GM12878 (cell line): ENCODE results near the gene GPRC5B. TPM values are rescaled to one million over a fixed set of nuclear protein-coding genes. Genes with fewer than 3 reads are reported as not detected.

Experiments used
- ATAC-seq: fragments of 200-7000 bp; cut with Tn5 transposase; 3 replicates; pipeline ENCODE4 v1.9.1; 2020; ENCODE audit warnings: mild to moderate bottlenecking, moderate library complexity
- BruUV-seq: library from RNA; stranded (reverse); fragments of 400-500 nt; replicated peaks from 2 replicates; lab custom pipeline; 2021; lab: Mats Ljungman, UMichigan
- CTCF ChIA-PET: fragments of 300-600 bp; sonication (Branson Sonifier 250); formaldehyde crosslinking; extraction: SDS; loops from one replicate; lab custom pipeline; 2021; ENCODE audit warnings: inconsistent platforms; lab: Yijun Ruan, JAX
- POLR2A ChIA-PET: fragments of 350-600 bp; formaldehyde crosslinking; extraction: SDS; loops from one replicate; lab custom pipeline; 2021; ENCODE audit warnings: inconsistent platforms; lab: Charles Lee
- RAD21 ChIA-PET: fragments of 300-600 bp; sonication (Branson Sonifier 250); formaldehyde crosslinking; loops from one replicate; lab custom pipeline; 2023; ENCODE audit warnings: antibody characterized with exemption; ENCODE audit not compliant: unreplicated experiment; lab: Charles Lee
- SMC1A ChIA-PET: fragments of 300-600 bp; sonication (Branson Sonifier 250); formaldehyde crosslinking; loops from one replicate; lab custom pipeline; 2023; ENCODE audit not compliant: unreplicated experiment, uncharacterized antibody; lab: Charles Lee
- DNase-seq: peaks from one replicate; pipeline ENCODE4 v3.0.0-alpha.2; 2011; ENCODE audit warnings: low read depth, low spot score
- FAIRE-seq: peaks from 3 replicates; lab custom pipeline; 2011; peaks lifted over from hg19 to GRCh38; lab: Jason Lieb, UNC
- H2AFZ ChIP-seq: 2 replicates; pipeline ENCODE4 v1.6.0; 2011; ENCODE audit warnings: low read depth, low read length, control low read depth; ENCODE audit not compliant: control insufficient read depth
- H3K27ac ChIP-seq: 2 replicates; pipeline ENCODE4 v1.5.1; 2011; ENCODE audit warnings: control low read depth; ENCODE audit not compliant: control insufficient read depth, insufficient read depth
- H3K27me3 ChIP-seq, 2 experiments: replicated peaks in 1 of 2; 2 replicates each; pipeline versions ENCODE4 v1.6.0 to v1.6.1; 2011; ENCODE audit warnings: low read length in 1 of 2; ENCODE audit not compliant: control insufficient read depth in 2 of 2, insufficient read depth in 2 of 2
- H3K36me3 ChIP-seq, 2 experiments: 2 replicates each; pipeline ENCODE4 v1.5.1; 2011; ENCODE audit warnings: low read length in 1 of 2; ENCODE audit not compliant: control insufficient read depth in 2 of 2, insufficient read depth in 2 of 2
- H3K4me1 ChIP-seq: 2 replicates; pipeline ENCODE4 v1.6.1; 2011; ENCODE audit warnings: mild to moderate bottlenecking, low read length, moderate library complexity, mixed read lengths; ENCODE audit not compliant: control insufficient read depth, insufficient read depth
- H3K4me2 ChIP-seq: 2 replicates; pipeline ENCODE4 v1.6.0; 2011; ENCODE audit warnings: control low read depth; ENCODE audit not compliant: control insufficient read depth, insufficient read depth
- H3K4me3 ChIP-seq: fragments of 200-600 bp; sonication (generic); 2 replicates; pipeline ENCODE4 v1.5.1; 2016
- H3K79me2 ChIP-seq: 2 replicates; pipeline ENCODE4 v1.6.0; 2011; ENCODE audit warnings: low read length; ENCODE audit not compliant: control insufficient read depth, insufficient read depth
- H3K9ac ChIP-seq: 2 replicates; pipeline ENCODE4 v1.8.0; 2011; ENCODE audit warnings: low read length, control low read depth, mixed read lengths; ENCODE audit not compliant: control insufficient read depth, insufficient read depth
- H3K9me3 ChIP-seq: replicated peaks from 3 replicates; pipeline ENCODE4 v1.5.1; 2011; ENCODE audit warnings: mild to moderate bottlenecking, low read length; ENCODE audit not compliant: control insufficient read depth, insufficient read depth
- H4K20me1 ChIP-seq: 2 replicates; pipeline ENCODE4 v1.6.0; 2011; ENCODE audit not compliant: control insufficient read depth, insufficient read depth
- ESRRA ChIP-seq: IDR thresholded peaks from 2 replicates; pipeline ENCODE4 v1.6.1; 2012; ENCODE audit warnings: mild to moderate bottlenecking, low read length, improper control_type of control experiment
- IKZF1 ChIP-seq: fragments of 450-650 bp; conservative IDR thresholded peaks from 2 replicates; pipeline ENCODE4 v1.6.1; 2017; ENCODE audit warnings: antibody characterized with exemption, mild to moderate bottlenecking
- NFIC ChIP-seq: IDR thresholded peaks from 2 replicates; pipeline ENCODE4 v1.6.1; 2012; ENCODE audit warnings: low read depth, mild to moderate bottlenecking, inconsistent platforms, low read length, moderate library complexity
- NR2F1 ChIP-seq: fragments of 450-650 bp; conservative IDR thresholded peaks from 2 replicates; pipeline ENCODE4 v1.6.1; 2017; ENCODE audit warnings: mild to moderate bottlenecking
- POLR2A ChIP-seq: IDR thresholded peaks from 2 replicates; pipeline ENCODE4 v1.6.1; 2011; ENCODE audit warnings: low read depth, mild to moderate bottlenecking, low read length
- RFX5 ChIP-seq: IDR thresholded peaks from 2 replicates; pipeline ENCODE4 v1.6.1; 2011; ENCODE audit warnings: low read depth, low read length, improper control_type of control experiment
- SMAD1 ChIP-seq: fragments of 450-650 bp; IDR thresholded peaks from 2 replicates; pipeline ENCODE4 v1.6.1; 2018; ENCODE audit warnings: mild to moderate bottlenecking, low read depth; ENCODE audit not compliant: partially characterized antibody
- SREBF2 ChIP-seq: IDR thresholded peaks from 2 replicates; pipeline ENCODE4 v1.6.1; 2012; ENCODE audit warnings: mild to moderate bottlenecking, low read length
- ZNF274 ChIP-seq: IDR thresholded peaks from one replicate; pipeline ENCODE4 v1.8.0; 2011; ENCODE audit not compliant: insufficient read length, insufficient read depth
- ZZZ3 ChIP-seq: IDR thresholded peaks from 2 replicates; pipeline ENCODE4 v1.6.1; 2011; ENCODE audit warnings: low read depth; ENCODE audit not compliant: control insufficient read depth, insufficient read length
- WGBS: methylation state at CpG from one replicate; pipeline ENCODE4 v1.1.6; 2016; ENCODE audit warnings: low lambda C conversion rate; ENCODE audit not compliant: insufficient replicate concordance, insufficient coverage; ENCODE audit errors: missing lambda C conversion rate; 5-methylcytosine and 5-hydroxymethylcytosine counted together
- in situ Hi-C: fragments of 300-500 bp; cut with MboI; formaldehyde crosslinking; loops from 9 replicates; pipeline ENCODE4 v1.14.3; 2018; ENCODE audit warnings: mixed read lengths
- intact Hi-C: fragments of 100-400 bp; cut with micrococcal nuclease; formaldehyde crosslinking; loops from one replicate; pipeline ENCODE4 v1.14.2; 2022; ENCODE audit not compliant: unreplicated experiment
- polyA plus RNA-seq, 11 experiments: library from polyadenylated mRNA; depleted of rRNA in 4 of 11; unstranded in 6 of 11; stranded (reverse) in 5 of 11; fragments of >200 nt; fragmentation: Nextera tagmentation in 4 of 11; fragmentation: Illumina TruSeq in 1 of 11; extraction: Ambion mirVana in 4 of 11; extraction: Trizol in 1 of 11; gene quantifications; 1 replicate in 1 of 11; 2 replicates in 10 of 11; pipeline versions ENCODE4 v1.2.1 to v1.2.3, GENCODE V29; 2011 to 2016; ENCODE audit warnings: inconsistent platforms in 2 of 11, missing spikeins in 2 of 11, low read depth in 1 of 11
- total RNA-seq, 4 experiments: library from RNA; depleted of rRNA in 3 of 4; stranded (reverse); fragments of >200 nt in 3 of 4; fragmentation: Illumina TruSeq in 1 of 4; extraction: Trizol in 1 of 4; gene quantifications; 2 replicates each; pipeline versions ENCODE4 v1.2.1 to v1.2.3, GENCODE V29; 2013 to 2021
- TF ChIP-seq, protein P1 (sequence below): fragments of 450-650 bp; IDR thresholded peaks from 2 replicates; pipeline ENCODE4 v1.6.1; 2016; ENCODE audit warnings: mild to moderate bottlenecking, moderate library complexity, borderline replicate concordance
- TF ChIP-seq, protein P2 (sequence below): fragments of 450-650 bp; formaldehyde crosslinking; IDR thresholded peaks from 2 replicates; pipeline ENCODE4 v1.4.0; 2022; ENCODE audit warnings: mild to moderate bottlenecking, moderate library complexity
- TF ChIP-seq, protein P3 (sequence below): IDR thresholded peaks from 2 replicates; pipeline ENCODE4 v1.6.1; 2012; ENCODE audit warnings: low read depth, low read length, improper control_type of control experiment

GPRC5B gene
- total and polyA plus RNA-seq, 10 of the 15 experiments (the other 5 are each of a cell fraction or from before 2014, with no cell fraction given): 0.01 to 0.42 (median 0.15) TPM; not detected in 2

DNA sequence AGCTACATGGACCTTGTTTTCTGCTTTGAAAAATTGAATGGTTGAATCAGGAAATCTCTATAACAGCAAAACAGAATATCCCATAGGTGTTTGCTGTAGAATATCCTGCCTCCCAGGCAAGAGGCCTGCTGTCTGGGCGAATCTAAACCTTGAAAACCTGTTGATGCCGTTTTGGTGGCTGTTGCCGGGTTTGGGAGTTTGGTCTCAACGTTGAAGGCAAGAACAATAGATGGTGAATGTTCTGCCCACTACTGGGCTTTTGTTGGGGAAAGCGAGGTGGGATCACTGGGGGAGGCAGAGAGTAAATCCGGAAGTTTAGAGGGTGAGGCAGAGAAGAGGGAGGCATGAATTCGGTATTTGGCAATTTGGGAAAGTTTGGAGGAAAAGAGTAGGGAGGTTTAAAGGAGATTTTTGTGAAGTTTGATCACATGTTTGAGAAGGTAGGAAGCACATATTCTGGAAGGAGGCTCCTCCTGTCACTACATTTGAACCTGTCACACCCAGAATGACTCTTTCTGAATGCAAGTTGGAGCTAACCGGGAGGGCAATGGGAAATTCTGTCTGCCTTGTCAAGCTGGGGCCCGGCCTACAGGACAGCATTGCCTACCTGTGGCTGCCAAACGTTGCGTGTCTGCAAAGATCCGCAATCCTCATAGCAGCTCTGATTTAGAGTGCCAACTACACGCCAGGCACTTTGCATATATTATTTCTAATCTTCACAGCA lies 46.5 kb downstream of the GPRC5B start:
- ChIA-PET POLR2A (no interaction called here), SMC1A (interaction anchor here (0.9 to 1.7 kb wide), 3 partner anchors 12 to 268 kb away, joined by 3 to 4 read pairs (median 4); no protein-coding TSS in a partner anchor), RAD21 (no interaction called here), CTCF (interaction anchor here (0.9 to 1.2 kb wide), 2 partner anchors 10 to 14 kb away, joined by 3 to 4 read pairs; no protein-coding TSS in a partner anchor)
- Histone ChIP-seq H3K4me3 (no peak overlapping the region), H2AFZ (no peak overlapping the region), H3K27ac (no peak overlapping the region), H3K79me2 (no peaks in the 10 kb centered on the region), H4K20me1 (no peaks in the 10 kb centered on the region), H3K4me2 (no peak overlapping the region), H3K27me3 (no peaks in the 10 kb centered on the region; a peak in 1 of 4 replicates), H3K9ac (no peak overlapping the region), H3K36me3 (no peaks in the 10 kb centered on the region), H3K4me1 (no peaks in the 10 kb centered on the region), H3K9me3 (no peaks in the 10 kb centered on the region)
- no TSS peak for BruUV-seq
- no peak for FAIRE-seq
- in situ Hi-C loops: no loop called here
- WGBS: 39% methylated on average over 13 of the region's 13 CpGs
- DNase-seq: no peak
- intact Hi-C loops: no loop called here
- no peak for ATAC-seq
- TF ChIP-seq NFIC (no peak), RFX5 (no peak), SREBF2 (no peak), NR2F1 (no peak), ZNF274 (no peak), IKZF1 (no peak), SMAD1 (no peak), ZZZ3 (no peak), POLR2A (no peak), ESRRA (no peak)
- TF ChIP-seq, protein P1, sequence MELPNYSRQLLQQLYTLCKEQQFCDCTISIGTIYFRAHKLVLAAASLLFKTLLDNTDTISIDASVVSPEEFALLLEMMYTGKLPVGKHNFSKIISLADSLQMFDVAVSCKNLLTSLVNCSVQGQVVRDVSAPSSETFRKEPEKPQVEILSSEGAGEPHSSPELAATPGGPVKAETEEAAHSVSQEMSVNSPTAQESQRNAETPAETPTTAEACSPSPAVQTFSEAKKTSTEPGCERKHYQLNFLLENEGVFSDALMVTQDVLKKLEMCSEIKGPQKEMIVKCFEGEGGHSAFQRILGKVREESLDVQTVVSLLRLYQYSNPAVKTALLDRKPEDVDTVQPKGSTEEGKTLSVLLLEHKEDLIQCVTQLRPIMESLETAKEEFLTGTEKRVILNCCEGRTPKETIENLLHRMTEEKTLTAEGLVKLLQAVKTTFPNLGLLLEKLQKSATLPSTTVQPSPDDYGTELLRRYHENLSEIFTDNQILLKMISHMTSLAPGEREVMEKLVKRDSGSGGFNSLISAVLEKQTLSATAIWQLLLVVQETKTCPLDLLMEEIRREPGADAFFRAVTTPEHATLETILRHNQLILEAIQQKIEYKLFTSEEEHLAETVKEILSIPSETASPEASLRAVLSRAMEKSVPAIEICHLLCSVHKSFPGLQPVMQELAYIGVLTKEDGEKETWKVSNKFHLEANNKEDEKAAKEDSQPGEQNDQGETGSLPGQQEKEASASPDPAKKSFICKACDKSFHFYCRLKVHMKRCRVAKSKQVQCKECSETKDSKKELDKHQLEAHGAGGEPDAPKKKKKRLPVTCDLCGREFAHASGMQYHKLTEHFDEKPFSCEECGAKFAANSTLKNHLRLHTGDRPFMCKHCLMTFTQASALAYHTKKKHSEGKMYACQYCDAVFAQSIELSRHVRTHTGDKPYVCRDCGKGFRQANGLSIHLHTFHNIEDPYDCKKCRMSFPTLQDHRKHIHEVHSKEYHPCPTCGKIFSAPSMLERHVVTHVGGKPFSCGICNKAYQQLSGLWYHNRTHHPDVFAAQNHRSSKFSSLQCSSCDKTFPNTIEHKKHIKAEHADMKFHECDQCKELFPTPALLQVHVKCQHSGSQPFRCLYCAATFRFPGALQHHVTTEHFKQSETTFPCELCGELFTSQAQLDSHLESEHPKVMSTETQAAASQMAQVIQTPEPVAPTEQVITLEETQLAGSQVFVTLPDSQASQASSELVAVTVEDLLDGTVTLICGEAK: no peak
- TF ChIP-seq, protein P2, sequence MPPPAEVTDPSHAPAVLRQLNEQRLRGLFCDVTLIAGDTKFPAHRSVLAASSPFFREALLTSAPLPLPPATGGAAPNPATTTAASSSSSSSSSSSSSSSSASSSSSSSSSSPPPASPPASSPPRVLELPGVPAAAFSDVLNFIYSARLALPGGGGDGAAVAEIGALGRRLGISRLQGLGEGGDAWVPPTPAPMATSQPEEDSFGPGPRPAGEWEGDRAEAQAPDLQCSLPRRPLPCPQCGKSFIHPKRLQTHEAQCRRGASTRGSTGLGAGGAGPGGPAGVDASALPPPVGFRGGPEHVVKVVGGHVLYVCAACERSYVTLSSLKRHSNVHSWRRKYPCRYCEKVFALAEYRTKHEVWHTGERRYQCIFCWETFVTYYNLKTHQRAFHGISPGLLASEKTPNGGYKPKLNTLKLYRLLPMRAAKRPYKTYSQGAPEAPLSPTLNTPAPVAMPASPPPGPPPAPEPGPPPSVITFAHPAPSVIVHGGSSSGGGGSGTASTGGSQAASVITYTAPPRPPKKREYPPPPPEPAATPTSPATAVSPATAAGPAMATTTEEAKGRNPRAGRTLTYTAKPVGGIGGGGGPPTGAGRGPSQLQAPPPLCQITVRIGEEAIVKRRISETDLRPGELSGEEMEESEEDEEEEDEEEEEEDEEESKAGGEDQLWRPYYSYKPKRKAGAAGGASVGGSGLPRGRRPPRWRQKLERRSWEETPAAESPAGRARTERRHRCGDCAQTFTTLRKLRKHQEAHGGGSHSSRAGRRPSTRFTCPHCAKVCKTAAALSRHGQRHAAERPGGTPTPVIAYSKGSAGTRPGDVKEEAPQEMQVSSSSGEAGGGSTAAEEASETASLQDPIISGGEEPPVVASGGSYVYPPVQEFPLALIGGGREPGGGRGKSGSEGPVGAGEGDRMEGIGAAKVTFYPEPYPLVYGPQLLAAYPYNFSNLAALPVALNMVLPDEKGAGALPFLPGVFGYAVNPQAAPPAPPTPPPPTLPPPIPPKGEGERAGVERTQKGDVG: no peak
- TF ChIP-seq, protein P3, sequence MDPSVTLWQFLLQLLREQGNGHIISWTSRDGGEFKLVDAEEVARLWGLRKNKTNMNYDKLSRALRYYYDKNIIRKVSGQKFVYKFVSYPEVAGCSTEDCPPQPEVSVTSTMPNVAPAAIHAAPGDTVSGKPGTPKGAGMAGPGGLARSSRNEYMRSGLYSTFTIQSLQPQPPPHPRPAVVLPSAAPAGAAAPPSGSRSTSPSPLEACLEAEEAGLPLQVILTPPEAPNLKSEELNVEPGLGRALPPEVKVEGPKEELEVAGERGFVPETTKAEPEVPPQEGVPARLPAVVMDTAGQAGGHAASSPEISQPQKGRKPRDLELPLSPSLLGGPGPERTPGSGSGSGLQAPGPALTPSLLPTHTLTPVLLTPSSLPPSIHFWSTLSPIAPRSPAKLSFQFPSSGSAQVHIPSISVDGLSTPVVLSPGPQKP: no peak
